ENCODE data around the gene POC1A.

Gene POC1A

GRCh38 chr3:52119099-52119498, 35.1 kb downstream of the POC1A start:
- Histone ChIP-seq H3K4me3 (ENCODE audit: low read length in 2 of 2) (no peak overlapping the region), H3K27ac (ENCODE audit: low read length) (no peak overlapping the region), H3K9me3 (ENCODE audit: control insufficient read depth in 2 of 2, low read length in 2 of 2) (no peaks in the 10 kb centered on the region), H3K9ac (ENCODE audit: low read length in 2 of 2) (no peak overlapping the region), H3K4me1 (ENCODE audit: control insufficient read depth, insufficient read depth, low read length) (peaks cover 23% of the 10 kb centered on the region), H3K27me3 (ENCODE audit: control insufficient read depth in 1 of 2, insufficient read depth in 2 of 2, low read length in 2 of 2) (no peaks in the 10 kb centered on the region), H3K36me3 (ENCODE audit: control insufficient read depth in 2 of 2, insufficient read depth in 2 of 2, low read length in 2 of 2) (no peaks in the 10 kb centered on the region)

GRCh38 chr3:52118156-52118875, 35.9 kb downstream of the POC1A start:
- H3K9me3 ChIP-seq (ENCODE audit: control insufficient read depth in 2 of 2, low read length in 2 of 2): no peaks in the 10 kb centered on the region
- no peak overlapping the region for H3K4me3 ChIP-seq (ENCODE audit: low read length in 2 of 2)
- no peak overlapping the region for H3K9ac ChIP-seq (ENCODE audit: low read length in 2 of 2)
- H3K27ac ChIP-seq (ENCODE audit: low read length): no peak overlapping the region
- H3K36me3 ChIP-seq (ENCODE audit: control insufficient read depth in 2 of 2, insufficient read depth in 2 of 2, low read length in 2 of 2): no peaks in the 10 kb centered on the region
- peaks cover 22% of the 10 kb centered on the region for H3K4me1 ChIP-seq (ENCODE audit: control insufficient read depth, insufficient read depth, low read length)
- no peaks in the 10 kb centered on the region for H3K27me3 ChIP-seq (ENCODE audit: control insufficient read depth in 1 of 2, insufficient read depth in 2 of 2, low read length in 2 of 2)

DNA sequence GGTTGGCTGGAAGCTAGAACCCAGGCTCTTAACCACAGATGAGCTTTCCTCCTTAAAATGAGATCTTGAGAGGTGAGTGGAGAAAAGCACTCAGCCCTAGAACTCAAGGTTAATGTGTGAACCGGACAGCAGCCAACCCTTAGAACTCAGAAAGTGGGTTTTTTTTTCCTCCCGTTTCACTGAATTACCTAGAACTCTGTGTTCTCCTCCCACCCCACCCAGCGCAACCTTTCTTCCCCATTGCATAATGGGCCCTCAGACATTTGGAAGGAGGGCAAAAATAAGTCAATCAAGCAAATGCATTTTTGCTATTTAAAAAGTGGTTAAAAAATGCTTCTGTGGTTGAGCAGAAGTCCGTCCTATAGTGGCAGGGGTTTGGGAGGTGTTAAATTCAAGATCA, 36.7 kb downstream of the POC1A start:
- Histone ChIP-seq H3K9me3 (ENCODE audit: control insufficient read depth in 2 of 2, low read length in 2 of 2) (no peaks in the 10 kb centered on the region), H3K4me1 (ENCODE audit: control insufficient read depth, insufficient read depth, low read length) (peaks cover 16% of the 10 kb centered on the region), H3K27me3 (ENCODE audit: control insufficient read depth in 1 of 2, insufficient read depth in 2 of 2, low read length in 2 of 2) (no peaks in the 10 kb centered on the region), H3K9ac (ENCODE audit: low read length in 2 of 2) (no peak overlapping the region), H3K27ac (ENCODE audit: low read length) (no peak overlapping the region), H3K4me3 (ENCODE audit: low read length in 2 of 2) (no peak overlapping the region), H3K36me3 (ENCODE audit: control insufficient read depth in 2 of 2, insufficient read depth in 2 of 2, low read length in 2 of 2) (no peaks in the 10 kb centered on the region)

- Histone ChIP-seq H3K9me3 (ENCODE audit: control insufficient read depth in 2 of 2, low read length in 2 of 2) (no peaks in the 10 kb centered on the region), H3K9ac (ENCODE audit: low read length in 2 of 2) (no peak overlapping the region), H3K4me3 (ENCODE audit: low read length in 2 of 2) (no peak overlapping the region), H3K27me3 (ENCODE audit: control insufficient read depth in 1 of 2, insufficient read depth in 2 of 2, low read length in 2 of 2) (no peaks in the 10 kb centered on the region), H3K4me1 (ENCODE audit: control insufficient read depth, insufficient read depth, low read length) (peaks cover 9% of the 10 kb centered on the region), H3K36me3 (ENCODE audit: control insufficient read depth in 2 of 2, insufficient read depth in 2 of 2, low read length in 2 of 2) (no peaks in the 10 kb centered on the region), H3K27ac (ENCODE audit: low read length) (no peak overlapping the region)
Observed at GRCh38 chr3:52112056-52112455, 42.2 kb downstream of the POC1A start.

DNA sequence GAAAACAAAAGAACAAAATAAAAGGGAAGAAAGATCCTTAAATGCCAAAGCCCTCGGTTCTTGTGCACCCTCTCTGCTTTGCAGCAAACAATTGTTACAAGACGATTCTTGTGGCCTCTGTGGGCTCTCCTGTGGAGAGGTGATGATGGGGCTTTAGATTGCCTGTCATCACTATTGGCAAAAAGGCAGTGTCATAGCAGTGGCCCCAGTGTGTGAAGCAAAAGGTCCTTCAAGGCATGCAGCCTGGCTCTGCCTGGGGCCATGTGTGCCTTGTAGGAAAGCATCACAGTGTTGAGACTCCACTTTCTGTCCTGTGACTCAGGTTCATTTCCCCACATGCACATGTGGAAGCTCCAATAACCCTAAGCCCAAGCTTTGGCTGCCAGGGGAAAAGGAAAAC, 43.7 kb downstream of the POC1A start:
- H3K4me3 ChIP-seq (ENCODE audit: low read length in 2 of 2): no peak overlapping the region
- H3K9me3 ChIP-seq (ENCODE audit: control insufficient read depth in 2 of 2, low read length in 2 of 2): no peaks in the 10 kb centered on the region
- H3K36me3 ChIP-seq (ENCODE audit: control insufficient read depth in 2 of 2, insufficient read depth in 2 of 2, low read length in 2 of 2): no peaks in the 10 kb centered on the region
- no peak overlapping the region for H3K9ac ChIP-seq (ENCODE audit: low read length in 2 of 2)
- no peaks in the 10 kb centered on the region for H3K27me3 ChIP-seq (ENCODE audit: control insufficient read depth in 1 of 2, insufficient read depth in 2 of 2, low read length in 2 of 2)
- no peak overlapping the region for H3K27ac ChIP-seq (ENCODE audit: low read length)
- H3K4me1 ChIP-seq (ENCODE audit: control insufficient read depth, insufficient read depth, low read length): peaks cover 9% of the 10 kb centered on the region

DNA sequence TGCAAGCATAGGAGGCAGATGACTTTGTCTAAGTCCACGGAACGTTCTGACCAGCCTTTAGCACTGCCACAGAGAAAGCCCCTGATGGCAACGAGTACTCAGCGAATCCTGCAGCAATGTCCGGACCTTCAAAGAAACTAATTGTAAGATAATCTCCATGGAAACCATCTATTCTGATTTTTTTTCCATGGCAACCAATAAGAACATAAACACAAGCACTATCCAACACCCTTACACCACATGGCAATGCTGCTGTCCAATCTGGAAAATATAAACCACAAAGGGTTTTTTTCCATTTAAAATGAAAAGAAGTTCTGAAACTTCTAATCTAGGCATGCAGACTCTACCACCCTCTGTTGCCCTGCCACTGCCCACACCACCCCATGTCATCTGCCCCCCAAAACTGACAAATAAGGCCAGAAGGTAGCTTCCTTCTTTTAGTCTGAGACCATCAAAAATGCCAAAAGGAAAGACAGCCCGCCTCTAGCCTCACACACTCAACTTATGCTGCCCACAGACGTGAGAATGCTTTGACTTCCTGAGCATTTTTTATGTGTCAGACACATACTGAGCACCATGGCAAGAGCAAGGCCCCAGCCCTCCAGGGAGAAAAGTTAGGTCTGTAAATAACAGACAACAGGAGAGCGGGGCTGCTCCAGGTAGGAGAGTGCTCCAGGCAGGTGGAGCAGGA, 44.5 kb downstream of the POC1A start:
- Histone ChIP-seq H3K9me3 (ENCODE audit: control insufficient read depth in 2 of 2, low read length in 2 of 2) (no peaks in the 10 kb centered on the region), H3K4me1 (ENCODE audit: control insufficient read depth, insufficient read depth, low read length) (peaks cover 9% of the 10 kb centered on the region), H3K27ac (ENCODE audit: low read length) (no peak overlapping the region)

DNA sequence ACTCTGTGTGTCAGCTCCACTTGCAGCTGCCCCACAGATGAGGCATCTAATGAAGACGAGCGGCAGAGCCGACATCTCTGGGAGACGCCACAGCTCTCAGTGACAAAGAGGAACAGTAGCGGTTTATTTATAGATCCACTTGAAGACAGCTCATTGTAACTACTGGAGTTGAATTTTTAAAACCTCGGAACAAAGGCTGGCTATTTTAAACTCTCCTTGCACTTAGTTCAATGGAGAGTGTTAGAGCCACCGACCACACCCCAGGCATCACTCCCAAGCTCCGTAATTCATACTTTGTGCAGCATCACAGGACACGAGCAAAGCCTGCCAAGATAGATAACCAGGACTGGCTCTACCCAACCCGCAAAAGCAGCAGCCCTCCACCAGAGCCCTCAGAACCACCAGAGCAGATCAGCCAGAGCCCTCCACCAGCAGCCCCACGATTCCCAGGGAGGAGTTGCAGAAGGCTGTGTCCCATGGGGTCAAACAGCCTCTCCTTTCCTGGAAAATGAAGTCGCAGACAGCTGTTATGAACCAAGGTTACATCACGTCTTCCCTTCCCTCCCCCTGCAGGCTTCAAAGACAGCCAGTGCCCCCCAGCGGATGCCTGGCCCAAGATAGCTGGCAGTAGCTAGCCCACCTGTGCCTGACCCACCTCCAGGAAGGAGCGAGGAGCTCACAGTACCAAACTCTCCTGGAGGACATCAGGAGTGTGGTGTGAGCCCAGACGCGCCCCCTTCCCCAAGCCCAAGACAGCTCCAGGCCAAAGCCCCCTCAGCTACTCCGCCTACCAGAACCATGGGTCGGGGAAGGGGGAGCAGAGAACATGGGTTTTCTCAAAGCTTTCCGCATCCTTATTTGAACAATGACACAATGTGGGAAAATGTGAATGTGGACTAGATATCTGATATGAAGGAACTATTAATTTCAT, 45.7 kb downstream of the POC1A start:
- Histone ChIP-seq H3K9ac (ENCODE audit: low read length in 2 of 2) (no peak overlapping the region), H3K4me1 (ENCODE audit: control insufficient read depth, insufficient read depth, low read length) (peaks cover 9% of the 10 kb centered on the region), H3K4me3 (ENCODE audit: low read length in 2 of 2) (no peak overlapping the region), H3K27ac (ENCODE audit: low read length) (no peak overlapping the region), H3K27me3 (ENCODE audit: control insufficient read depth in 1 of 2, insufficient read depth in 2 of 2, low read length in 2 of 2) (no peaks in the 10 kb centered on the region), H3K36me3 (ENCODE audit: control insufficient read depth in 2 of 2, insufficient read depth in 2 of 2, low read length in 2 of 2) (no peaks in the 10 kb centered on the region), H3K9me3 (ENCODE audit: control insufficient read depth in 2 of 2, low read length in 2 of 2) (no peaks in the 10 kb centered on the region)

More for the DNA sequence above, 44.5 kb downstream of the POC1A start:
- no peaks in the 10 kb centered on the region for H3K36me3 ChIP-seq (ENCODE audit: control insufficient read depth in 2 of 2, insufficient read depth in 2 of 2, low read length in 2 of 2)
- H3K27me3 ChIP-seq (ENCODE audit: control insufficient read depth in 1 of 2, insufficient read depth in 2 of 2, low read length in 2 of 2): no peaks in the 10 kb centered on the region
- H3K9ac ChIP-seq (ENCODE audit: low read length in 2 of 2): no peak overlapping the region
- H3K4me3 ChIP-seq (ENCODE audit: low read length in 2 of 2): no peak overlapping the region

DNA sequence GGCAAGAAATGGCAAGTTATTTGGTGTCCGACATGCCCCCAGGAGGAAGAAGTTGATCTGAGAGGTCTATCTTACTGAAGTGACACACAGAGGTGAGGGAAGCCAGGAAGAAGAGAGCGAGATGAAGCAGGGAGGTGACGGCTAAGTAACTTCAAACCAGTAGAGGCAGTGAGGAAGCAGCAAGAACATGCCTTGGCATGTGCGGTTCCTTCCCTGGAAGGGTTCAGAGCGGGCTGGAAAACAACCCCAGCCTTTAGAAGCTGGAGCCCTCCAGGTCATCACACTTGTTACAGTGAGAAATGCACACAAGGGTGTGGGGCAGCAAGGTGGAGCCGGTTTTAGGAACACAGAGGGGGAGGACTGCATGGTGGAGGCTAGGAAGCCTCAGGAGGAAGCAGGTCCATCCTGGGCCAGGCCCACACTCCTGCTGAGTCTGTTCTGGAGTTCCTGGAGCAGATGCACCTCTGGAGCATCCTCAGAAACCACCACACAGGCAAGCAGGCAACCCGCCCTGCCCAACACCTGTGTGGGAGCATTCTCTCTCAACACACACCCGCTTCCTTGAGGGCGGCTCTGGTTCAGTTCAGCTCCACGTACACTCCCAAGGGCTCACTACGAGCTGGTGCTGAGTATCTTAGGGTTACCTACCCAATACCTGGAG, 47.1 kb downstream of the POC1A start:
- peaks cover 9% of the 10 kb centered on the region for H3K4me1 ChIP-seq (ENCODE audit: control insufficient read depth, insufficient read depth, low read length)
- no peaks in the 10 kb centered on the region for H3K9me3 ChIP-seq (ENCODE audit: control insufficient read depth in 2 of 2, low read length in 2 of 2)
- no peak overlapping the region for H3K27ac ChIP-seq (ENCODE audit: low read length)
- no peaks in the 10 kb centered on the region for H3K36me3 ChIP-seq (ENCODE audit: control insufficient read depth in 2 of 2, insufficient read depth in 2 of 2, low read length in 2 of 2)
- no peak overlapping the region for H3K9ac ChIP-seq (ENCODE audit: low read length in 2 of 2)
- no peaks in the 10 kb centered on the region for H3K27me3 ChIP-seq (ENCODE audit: control insufficient read depth in 1 of 2, insufficient read depth in 2 of 2, low read length in 2 of 2)
- H3K4me3 ChIP-seq (ENCODE audit: low read length in 2 of 2): no peak overlapping the region

DNA sequence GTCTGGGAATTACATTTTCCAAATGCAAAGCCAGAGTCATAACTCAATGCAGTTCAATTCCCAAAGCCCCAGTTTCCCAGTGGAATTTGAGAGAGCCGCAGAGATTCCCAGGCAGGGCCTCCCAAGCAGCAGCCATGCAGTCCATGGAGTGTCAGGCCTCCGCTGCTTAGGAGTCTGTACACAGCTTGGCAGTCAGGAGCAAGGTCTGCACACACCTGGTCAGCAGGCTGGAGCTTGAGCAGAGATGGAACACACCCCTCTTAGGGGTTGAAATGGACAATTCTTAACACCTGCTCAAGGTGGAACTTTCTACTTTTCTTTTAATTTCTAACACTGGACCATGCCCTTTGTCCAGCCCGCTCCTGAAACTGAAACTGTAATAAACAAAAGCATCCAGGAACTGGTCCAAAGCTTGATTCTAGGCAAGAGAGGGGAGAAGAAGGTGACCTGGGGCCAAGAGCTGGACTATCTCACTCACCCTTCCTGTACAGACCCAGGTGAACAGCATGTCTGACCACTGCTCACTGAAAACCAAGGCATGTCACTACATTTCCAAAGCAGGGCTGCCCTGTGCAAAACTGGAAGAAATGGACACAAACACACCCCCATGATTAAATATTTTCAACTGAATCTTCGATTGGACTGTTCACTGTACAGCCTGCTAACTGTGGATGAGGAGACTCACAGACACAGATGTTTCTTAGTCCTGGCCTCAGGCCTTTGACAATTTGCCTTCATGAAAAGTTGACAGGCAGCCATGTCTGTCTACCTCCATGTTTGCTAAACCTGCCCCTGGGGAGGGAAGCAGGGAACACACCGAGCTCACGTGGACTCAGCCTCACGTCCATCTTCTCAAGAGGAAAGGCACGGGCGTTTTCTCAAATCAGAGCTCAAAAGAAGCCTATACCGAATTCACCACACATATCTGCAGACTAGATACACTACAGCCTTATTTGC, 49.3 kb downstream of the POC1A start:
- Histone ChIP-seq H3K9ac (ENCODE audit: low read length in 2 of 2) (no peak overlapping the region), H3K4me1 (ENCODE audit: control insufficient read depth, insufficient read depth, low read length) (peaks cover 6% of the 10 kb centered on the region), H3K27ac (ENCODE audit: low read length) (no peak overlapping the region), H3K27me3 (ENCODE audit: control insufficient read depth in 1 of 2, insufficient read depth in 2 of 2, low read length in 2 of 2) (no peaks in the 10 kb centered on the region), H3K4me3 (ENCODE audit: low read length in 2 of 2) (no peak overlapping the region), H3K9me3 (ENCODE audit: control insufficient read depth in 2 of 2, low read length in 2 of 2) (no peaks in the 10 kb centered on the region), H3K36me3 (ENCODE audit: control insufficient read depth in 2 of 2, insufficient read depth in 2 of 2, low read length in 2 of 2) (no peaks in the 10 kb centered on the region)

Measured in stomach smooth muscle (tissue), 2 donors.